Activated CD4-positive, alpha-beta T cell treated with anti-CD3 and anti-CD28 coated beads for 24 hours (primary cell): ENCODE results near the gene CLIP3.
"Not testable (repeated sequence)": the region's sequence is repeated elsewhere in the genome, so short reads cannot be mapped to it uniquely, and the experiment has no call there.

Experiments
- DNase-seq, 2 donors: peaks; one replicate each; pipeline ENCODE4 v3.0.0-alpha.2; 2020; ENCODE audit warnings: low read depth in 2 of 2

The CLIP3 gene, protein sequence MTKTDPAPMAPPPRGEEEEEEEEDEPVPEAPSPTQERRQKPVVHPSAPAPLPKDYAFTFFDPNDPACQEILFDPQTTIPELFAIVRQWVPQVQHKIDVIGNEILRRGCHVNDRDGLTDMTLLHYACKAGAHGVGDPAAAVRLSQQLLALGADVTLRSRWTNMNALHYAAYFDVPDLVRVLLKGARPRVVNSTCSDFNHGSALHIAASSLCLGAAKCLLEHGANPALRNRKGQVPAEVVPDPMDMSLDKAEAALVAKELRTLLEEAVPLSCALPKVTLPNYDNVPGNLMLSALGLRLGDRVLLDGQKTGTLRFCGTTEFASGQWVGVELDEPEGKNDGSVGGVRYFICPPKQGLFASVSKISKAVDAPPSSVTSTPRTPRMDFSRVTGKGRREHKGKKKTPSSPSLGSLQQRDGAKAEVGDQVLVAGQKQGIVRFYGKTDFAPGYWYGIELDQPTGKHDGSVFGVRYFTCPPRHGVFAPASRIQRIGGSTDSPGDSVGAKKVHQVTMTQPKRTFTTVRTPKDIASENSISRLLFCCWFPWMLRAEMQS

DNA sequence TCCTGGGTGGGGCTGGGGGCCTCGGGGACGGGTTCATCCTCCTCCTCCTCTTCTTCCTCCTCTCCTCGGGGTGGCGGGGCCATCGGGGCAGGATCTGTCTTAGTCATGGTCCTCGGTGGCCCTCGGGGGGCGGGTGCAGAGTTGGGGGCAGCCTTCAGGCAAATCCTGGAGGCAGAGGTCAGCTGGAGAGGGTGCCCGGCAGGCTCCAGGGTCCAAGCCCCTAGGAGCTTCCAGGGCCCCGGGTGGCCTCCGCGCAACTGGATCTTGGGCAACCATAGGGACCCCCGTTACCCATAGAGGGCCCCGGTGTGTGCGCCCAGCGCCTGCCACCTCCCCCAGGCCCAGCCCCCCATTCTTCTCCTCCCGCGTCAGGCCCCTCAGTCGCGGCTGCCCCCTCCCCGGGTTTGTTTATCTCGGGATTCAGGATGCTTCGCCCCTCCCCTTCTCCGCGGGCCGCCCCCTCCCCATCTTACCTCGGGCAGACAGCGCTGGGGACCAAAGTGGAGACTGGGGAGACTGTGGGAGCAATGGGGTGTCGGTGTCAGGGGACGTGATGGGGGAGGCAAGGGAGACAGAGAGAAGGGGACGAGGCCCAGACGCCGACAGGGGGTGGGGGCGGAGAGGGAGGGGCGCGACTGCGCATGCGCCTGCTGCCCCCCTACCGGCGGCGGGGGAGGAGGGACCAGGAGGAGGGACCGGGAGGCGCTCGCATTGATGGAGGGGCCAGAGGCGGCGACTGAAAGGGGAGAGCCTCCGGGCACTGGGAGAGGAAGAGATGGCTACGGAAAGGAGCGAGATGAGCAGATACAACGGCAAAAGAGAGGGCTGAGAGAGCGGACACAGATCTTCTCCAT lies at the start of gene CLIP3:
CLIP3 (minus strand) TSS at position 623 of the 854 bp plus-strand sequence; CDS start at position 107, 516 bp downstream.
- peak in 1 of 2 donors; percentile 35 for DNase-seq

- no peak for DNase-seq
Observed at GRCh38 chr19:36081894-36082293, 49.2 kb upstream of the CLIP3 start.

DNA sequence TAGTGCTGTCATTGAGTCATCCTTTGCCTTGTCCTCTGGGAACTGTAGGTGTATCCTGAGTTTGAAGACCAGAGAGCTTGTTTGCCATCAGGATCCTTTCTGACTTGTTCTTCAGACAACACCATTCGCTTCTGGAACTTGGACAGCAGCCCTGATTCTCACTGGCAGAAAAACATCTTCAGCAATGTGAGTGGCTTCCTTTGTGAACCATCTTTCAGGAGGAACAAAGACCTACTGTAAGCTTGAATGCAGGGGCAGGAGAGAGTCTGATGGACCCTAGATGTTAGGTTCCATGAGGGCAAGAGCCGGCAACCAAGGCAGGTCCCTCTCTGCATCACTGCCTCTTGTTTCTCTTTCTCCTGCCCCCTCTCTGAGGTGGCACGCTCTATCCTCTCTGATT lies 48.7 kb upstream of the CLIP3 start:
- no peak for DNase-seq

DNA sequence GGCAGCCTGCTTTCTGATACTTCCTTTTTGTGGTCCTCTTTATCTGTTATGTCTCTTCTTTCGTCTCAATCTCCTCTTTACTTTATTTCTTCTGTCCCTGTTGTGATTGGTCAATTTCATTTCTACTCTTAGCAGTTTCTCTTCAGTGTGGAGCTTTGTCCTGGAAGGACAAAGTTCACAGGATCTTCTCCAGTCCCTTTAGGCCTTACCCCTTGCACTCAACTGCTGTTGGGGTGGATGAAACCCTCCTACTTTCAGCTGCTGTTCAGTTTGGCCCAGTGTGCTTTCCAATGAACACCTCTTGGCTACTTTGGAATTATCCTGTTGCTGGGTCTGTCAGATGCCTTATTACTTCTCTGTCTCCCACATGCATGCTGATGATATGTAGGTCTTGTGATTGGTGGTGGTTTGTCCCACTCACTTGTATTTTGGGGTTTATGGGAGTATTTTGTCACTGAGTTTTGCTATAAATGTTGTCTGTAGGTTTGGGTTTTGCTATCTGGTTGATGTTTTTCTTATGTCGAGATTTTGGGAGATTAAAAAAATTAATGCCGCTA lies 46.8 kb upstream of the CLIP3 start:
- no peak for DNase-seq

- no peak for DNase-seq
Observed at GRCh38 chr19:36073121-36073876, 40.6 kb upstream of the CLIP3 start.

GRCh38 chr19:36072081-36072480 lies 39.4 kb upstream of the CLIP3 start:
- DNase-seq: no peak

DNA sequence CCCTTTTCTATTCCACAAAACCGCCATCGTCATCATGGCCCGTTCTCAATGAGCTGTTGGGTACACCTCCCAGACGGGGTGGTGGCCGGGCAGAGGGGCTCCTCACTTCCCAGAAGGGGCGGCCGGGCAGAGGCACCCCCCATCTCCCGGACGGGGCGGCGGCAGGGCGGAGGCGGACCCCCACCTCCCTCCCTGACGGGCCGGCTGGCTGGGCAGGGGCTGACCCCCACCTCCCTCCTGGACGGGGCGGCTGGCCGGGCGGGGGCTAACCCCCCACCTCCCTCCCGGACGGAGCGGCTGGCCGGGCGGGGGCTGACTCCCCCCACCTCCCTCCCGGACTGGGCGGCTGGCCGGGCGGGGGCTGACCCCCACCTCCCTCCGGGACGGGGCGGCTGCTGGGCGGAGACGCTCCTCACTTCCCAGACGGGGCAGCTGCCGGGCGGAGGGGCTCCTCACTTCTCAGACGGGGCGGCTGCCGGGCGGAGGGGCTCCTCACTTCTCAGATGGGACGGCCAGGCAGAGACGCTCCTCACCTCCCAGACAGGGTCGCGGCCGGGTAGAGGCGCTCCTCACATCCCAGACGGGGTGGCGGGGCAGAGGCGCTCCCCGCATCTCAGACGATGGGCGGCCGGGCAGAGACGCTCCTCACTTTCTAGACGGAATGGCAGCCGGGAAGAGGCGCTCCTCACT lies 36.3 kb upstream of the CLIP3 start:
- DNase-seq: not testable (repeated sequence)

DNA sequence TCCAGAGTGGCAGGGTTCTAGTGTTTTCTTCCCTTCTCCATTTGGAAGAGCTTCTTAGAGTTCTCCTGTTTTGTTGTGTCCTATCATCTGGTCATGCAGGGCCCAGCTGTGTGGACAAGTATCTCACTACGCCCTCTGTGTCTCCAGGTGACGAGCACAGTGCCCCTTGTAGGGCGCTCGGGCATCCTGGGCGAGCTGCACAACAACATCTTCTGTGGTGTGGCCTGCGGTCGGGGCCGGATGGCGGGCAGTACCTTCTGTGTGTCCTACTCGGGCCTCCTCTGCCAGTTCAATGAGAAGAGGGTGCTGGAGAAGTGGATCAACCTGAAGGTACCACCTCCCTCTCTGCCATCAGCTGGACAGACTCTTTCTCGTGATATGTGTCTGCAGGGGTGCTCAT lies 35.0 kb upstream of the CLIP3 start:
- DNase-seq: no peak

GRCh38 chr19:36064826-36065225 lies 32.2 kb upstream of the CLIP3 start:
- DNase-seq: no peak

- no peak for DNase-seq
Observed at GRCh38 chr19:36061367-36061766, 28.7 kb upstream of the CLIP3 start.

DNA sequence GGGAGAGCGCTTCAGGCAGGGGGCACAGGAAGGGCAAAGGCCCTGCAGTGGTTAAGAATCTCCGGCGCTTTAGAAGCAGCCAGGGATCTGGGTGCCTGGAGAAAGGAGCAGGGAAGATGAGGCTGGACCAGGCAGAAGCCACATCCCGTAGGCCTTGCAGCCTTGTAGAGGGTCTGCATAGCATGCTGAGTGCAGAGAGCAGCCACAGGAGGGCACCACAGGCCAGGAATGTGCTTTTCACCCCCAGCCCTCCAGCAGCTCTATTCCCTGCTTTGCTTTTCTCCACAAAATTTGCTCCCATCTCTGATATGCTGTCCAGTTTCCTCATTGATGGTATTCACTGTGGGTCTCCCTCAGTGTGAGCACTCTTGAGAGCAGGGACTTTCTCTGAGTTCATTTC lies 27.8 kb upstream of the CLIP3 start:
- no peak for DNase-seq

GRCh38 chr19:36059180-36059910 lies 26.7 kb upstream of the CLIP3 start:
- no peak for DNase-seq

DNA sequence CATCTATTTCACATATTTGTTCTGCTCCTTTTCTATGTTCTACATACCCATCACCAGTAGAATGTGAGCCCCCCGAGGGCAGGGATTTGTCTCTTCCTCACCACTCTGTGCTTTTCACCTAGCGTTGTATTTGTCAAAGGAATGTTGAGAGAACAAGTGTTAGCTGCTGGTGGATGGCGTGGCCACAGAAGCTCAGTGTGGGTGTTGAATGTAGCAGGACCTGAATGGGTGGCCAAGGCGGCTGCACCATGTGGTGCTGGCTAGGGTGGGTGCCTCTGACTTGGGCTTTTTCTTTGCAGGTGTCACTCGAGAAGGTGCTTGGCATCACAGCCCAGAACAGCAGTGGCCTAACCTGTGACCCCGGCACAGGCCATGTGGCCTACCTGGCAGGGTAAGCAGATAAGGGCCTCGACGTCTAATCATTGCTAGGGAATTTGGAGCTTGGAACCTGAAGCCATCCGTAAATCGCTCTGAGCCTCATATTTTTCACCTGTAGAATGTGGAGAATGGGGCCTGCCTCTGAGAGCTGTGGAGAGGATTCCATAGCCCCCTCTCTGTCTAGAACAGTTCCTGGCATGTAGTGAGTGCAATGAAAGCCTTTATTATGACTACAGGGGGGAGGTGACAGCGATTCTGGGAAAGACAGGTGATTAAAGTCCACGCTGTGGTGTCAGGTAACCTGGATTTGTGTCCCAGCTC lies 26.0 kb upstream of the CLIP3 start:
- no peak for DNase-seq

GRCh38 chr19:36054733-36055686 lies 22.3 kb upstream of the CLIP3 start, which contains the start of gene WDR62:
Gene WDR62, plus strand, starts transcription at chr19:36054897. Its CDS starts 75 bp downstream, at chr19:36054972.
- peak; percentile 92 to 94 for DNase-seq

- peak; percentile 99 for DNase-seq
Observed at GRCh38 chr19:36054119-36054732, 21.6 kb upstream of the CLIP3 start, which contains the start of gene THAP8. Gene THAP8, minus strand, starts transcription at chr19:36054285. Its CDS starts 68 bp downstream, at chr19:36054217.

DNA sequence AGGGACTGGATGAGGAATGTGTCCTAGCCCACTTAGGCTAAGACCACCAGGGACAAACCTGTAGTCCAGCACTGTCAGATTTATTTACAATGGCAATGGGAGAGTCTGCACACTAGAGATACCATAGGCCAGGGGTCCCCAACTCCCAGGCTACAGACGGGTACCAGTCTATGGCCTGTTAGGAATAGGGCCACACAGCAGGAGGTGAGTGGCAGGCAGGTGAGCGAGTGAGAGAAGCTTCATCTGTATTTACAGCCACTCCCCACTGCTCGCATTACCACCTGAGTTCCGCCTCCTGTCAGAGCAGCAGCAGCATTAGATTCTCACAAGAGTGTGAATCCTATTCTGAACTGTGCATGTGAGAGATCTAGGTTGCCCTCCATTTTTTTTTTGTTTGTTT lies 19.0 kb upstream of the CLIP3 start:
- DNase-seq: no peak

- no peak for DNase-seq
Observed at GRCh38 chr19:36051236-36051635, 18.6 kb upstream of the CLIP3 start.
